CD14-positive monocyte (primary cell): ENCODE results near the gene TGDS. TPM values are rescaled to one million over a fixed set of nuclear protein-coding genes. Genes with fewer than 3 reads are reported as not detected.

Experiments
- DNase-seq, 3 donors: peaks; one replicate each; pipeline ENCODE4 v3.0.0-alpha.2; 2011 to 2022
- H2AFZ ChIP-seq: 2 replicates; pipeline ENCODE4 v1.6.0; 2012; ENCODE audit warnings: mild to moderate bottlenecking, low read depth, low read length, inconsistent platforms; ENCODE audit not compliant: insufficient read depth, poor library complexity, severe bottlenecking
- H3K27ac ChIP-seq, 2 donors: 1 replicate in 1 of 2; 2 replicates in 1 of 2; pipeline ENCODE4 v1.5.1; 2012 to 2013; ENCODE audit warnings: low read length in 2 of 2, control low read depth in 1 of 2, inconsistent platforms in 1 of 2, low read depth in 1 of 2, mild to moderate bottlenecking in 1 of 2
- H3K27me3 ChIP-seq, 2 donors: one replicate each; pipeline versions ENCODE4 v1.6.0 to v1.6.1; 2011 to 2013; ENCODE audit warnings: low read length in 2 of 2; ENCODE audit not compliant: control insufficient read depth in 2 of 2, insufficient read depth in 2 of 2
- H3K36me3 ChIP-seq, 2 donors: replicated peaks in 1 of 2; 1 replicate in 1 of 2; 2 replicates in 1 of 2; pipeline versions ENCODE4 v1.5.1 to v1.6.1; 2012 to 2013; ENCODE audit warnings: low read length in 2 of 2, control low read depth in 1 of 2, inconsistent platforms in 1 of 2, mild to moderate bottlenecking in 1 of 2; ENCODE audit not compliant: insufficient read depth in 2 of 2, control insufficient read depth in 1 of 2
- H3K4me1 ChIP-seq, 2 donors: 1 replicate in 1 of 2; 2 replicates in 1 of 2; pipeline versions ENCODE4 v1.5.1 to v1.6.1; 2012 to 2013; ENCODE audit warnings: low read length in 2 of 2, control low read depth in 1 of 2, inconsistent platforms in 1 of 2, mild to moderate bottlenecking in 1 of 2, moderate library complexity in 1 of 2; ENCODE audit not compliant: insufficient read depth in 2 of 2, control insufficient read depth in 1 of 2
- H3K4me2 ChIP-seq: replicated peaks from 2 replicates; pipeline ENCODE3; 2012; ENCODE audit warnings: low read length, moderate library complexity, mild to moderate bottlenecking; ENCODE audit not compliant: poor library complexity, severe bottlenecking; ENCODE audit errors: extremely low read depth
- H3K4me3 ChIP-seq, 3 experiments: fragments of 200-600 bp in 1 of 3; sonication (generic) in 1 of 3; replicated peaks in 1 of 3; 1 replicate in 2 of 3; 2 replicates in 1 of 3; pipeline ENCODE4 v1.5.1; 2011 to 2013; ENCODE audit warnings: low read length in 3 of 3, mild to moderate bottlenecking in 3 of 3, control low read depth in 2 of 3, low read depth in 2 of 3, inconsistent platforms in 1 of 3, moderate library complexity in 1 of 3
- H3K79me2 ChIP-seq: 2 replicates; pipeline ENCODE4 v1.6.0; 2012; ENCODE audit warnings: mild to moderate bottlenecking, control low read depth, inconsistent platforms, low read length, moderate library complexity; ENCODE audit not compliant: insufficient read depth
- H3K9ac ChIP-seq: 2 replicates; pipeline ENCODE4 v1.6.0; 2017; ENCODE audit warnings: low read length, mild to moderate bottlenecking; ENCODE audit not compliant: insufficient read depth, poor library complexity, severe bottlenecking
- H3K9me3 ChIP-seq, 2 donors: replicated peaks in 1 of 2; 1 replicate in 1 of 2; 2 replicates in 1 of 2; pipeline versions ENCODE4 v1.5.1 to v1.6.1; 2012 to 2013; ENCODE audit warnings: low read length in 2 of 2, control low read depth in 1 of 2; ENCODE audit not compliant: control insufficient read depth in 1 of 2, insufficient read depth in 1 of 2
- H4K20me1 ChIP-seq: 2 replicates; pipeline ENCODE4 v1.6.0; 2012; ENCODE audit warnings: mild to moderate bottlenecking, low read length, control low read depth, moderate library complexity; ENCODE audit not compliant: insufficient read depth
- H3K27ac Mint-ChIP-seq, 7 donors: one replicate each; pipeline ENCODE4 v1.8.0; 2020; ENCODE audit warnings: mild to moderate bottlenecking in 7 of 7, mixed read lengths in 7 of 7, moderate library complexity in 6 of 7, inconsistent platforms in 2 of 7
- H3K27me3 Mint-ChIP-seq, 3 donors: one replicate each; pipeline ENCODE4 v1.8.0; 2021 to 2022; ENCODE audit warnings: low read depth in 3 of 3, mild to moderate bottlenecking in 3 of 3, mixed read lengths in 3 of 3, moderate library complexity in 3 of 3, inconsistent platforms in 1 of 3
- H3K36me3 Mint-ChIP-seq, 2 donors: one replicate each; pipeline ENCODE4 v1.8.0; 2020; ENCODE audit warnings: mixed read lengths in 2 of 2, inconsistent platforms in 1 of 2, mild to moderate bottlenecking in 1 of 2
- H3K4me1 Mint-ChIP-seq: one replicate; pipeline ENCODE4 v1.8.0; 2020; ENCODE audit warnings: mild to moderate bottlenecking, mixed read lengths
- H3K4me3 Mint-ChIP-seq, 2 donors: one replicate each; pipeline ENCODE4 v1.8.0; 2020; ENCODE audit warnings: mild to moderate bottlenecking in 2 of 2, mixed read lengths in 2 of 2, moderate library complexity in 1 of 2
- H3K9me3 Mint-ChIP-seq, 7 donors: one replicate each; pipeline ENCODE4 v1.8.0; 2020 to 2022; ENCODE audit warnings: mixed read lengths in 7 of 7, mild to moderate bottlenecking in 6 of 7, moderate library complexity in 6 of 7, inconsistent platforms in 2 of 7
- WGBS: methylation state at CpG from one replicate; pipeline ENCODE4 v1.1.5; 2013; ENCODE audit warnings: missing lambda C conversion rate; ENCODE audit not compliant: insufficient coverage; 5-methylcytosine and 5-hydroxymethylcytosine counted together
- intact Hi-C, 2 donors: fragments of 100-400 bp; cut with micrococcal nuclease; formaldehyde crosslinking; loops; one replicate each; pipeline versions ENCODE4 v1.15.0 to v1.15.1; 2023
- polyA plus RNA-seq, 3 donors: library from polyadenylated mRNA; depleted of rRNA in 1 of 3; unstranded in 2 of 3; stranded (reverse) in 1 of 3; fragments of 300-500 nt in 2 of 3; fragments of >200 nt in 1 of 3; fragmentation: Illumina TruSeq in 2 of 3; gene quantifications; 1 replicate in 2 of 3; 2 replicates in 1 of 3; pipeline ENCODE4 v1.2.3, GENCODE V29; 2012 to 2021
- TF ChIP-seq, protein P1 (sequence below): fragments of 200-600 bp; IDR thresholded peaks from one replicate; pipeline ENCODE4 v1.8.0; 2022; ENCODE audit warnings: antibody characterized with exemption, mild to moderate bottlenecking

TGDS gene
- polyA plus RNA-seq, 3 donors, result 5.2 to 6.8 (median 5.6) TPM

DNA sequence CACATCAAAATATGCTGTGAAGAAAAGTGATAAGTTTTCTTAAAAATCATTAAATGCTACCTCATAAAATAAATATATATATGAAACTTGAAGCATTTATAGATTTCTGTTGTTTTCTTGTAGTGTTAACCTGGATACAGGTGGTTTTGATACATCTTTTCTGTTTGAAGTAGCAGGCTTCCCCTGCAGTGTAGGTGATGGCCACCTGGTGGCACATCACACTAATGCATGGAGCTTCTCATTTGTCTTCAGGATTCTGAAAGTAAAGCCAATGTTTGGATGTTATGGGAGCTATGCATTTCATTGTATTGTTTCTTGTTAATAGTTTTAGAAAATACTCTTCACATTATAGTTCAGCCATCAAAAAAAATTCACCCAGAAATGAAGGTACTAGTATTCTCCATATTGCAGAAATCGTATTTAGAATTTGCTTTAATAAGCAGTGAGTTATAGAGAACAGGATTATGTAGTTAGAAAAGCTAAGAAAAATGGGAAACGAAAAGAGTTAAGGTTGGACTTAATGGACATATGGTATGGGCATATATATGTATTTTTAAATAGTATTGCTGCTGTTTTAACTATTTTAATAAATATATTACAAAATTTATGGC is 24.4 kb upstream of the TGDS start:
- TF ChIP-seq, protein P1, sequence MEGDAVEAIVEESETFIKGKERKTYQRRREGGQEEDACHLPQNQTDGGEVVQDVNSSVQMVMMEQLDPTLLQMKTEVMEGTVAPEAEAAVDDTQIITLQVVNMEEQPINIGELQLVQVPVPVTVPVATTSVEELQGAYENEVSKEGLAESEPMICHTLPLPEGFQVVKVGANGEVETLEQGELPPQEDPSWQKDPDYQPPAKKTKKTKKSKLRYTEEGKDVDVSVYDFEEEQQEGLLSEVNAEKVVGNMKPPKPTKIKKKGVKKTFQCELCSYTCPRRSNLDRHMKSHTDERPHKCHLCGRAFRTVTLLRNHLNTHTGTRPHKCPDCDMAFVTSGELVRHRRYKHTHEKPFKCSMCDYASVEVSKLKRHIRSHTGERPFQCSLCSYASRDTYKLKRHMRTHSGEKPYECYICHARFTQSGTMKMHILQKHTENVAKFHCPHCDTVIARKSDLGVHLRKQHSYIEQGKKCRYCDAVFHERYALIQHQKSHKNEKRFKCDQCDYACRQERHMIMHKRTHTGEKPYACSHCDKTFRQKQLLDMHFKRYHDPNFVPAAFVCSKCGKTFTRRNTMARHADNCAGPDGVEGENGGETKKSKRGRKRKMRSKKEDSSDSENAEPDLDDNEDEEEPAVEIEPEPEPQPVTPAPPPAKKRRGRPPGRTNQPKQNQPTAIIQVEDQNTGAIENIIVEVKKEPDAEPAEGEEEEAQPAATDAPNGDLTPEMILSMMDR, result peak; percentile 58
- H3K4me3 Mint-ChIP-seq, result no peak overlapping the region
- peaks cover 14 to 61% of the 10 kb centered on the region in 2 donors for H3K36me3 ChIP-seq

DNA sequence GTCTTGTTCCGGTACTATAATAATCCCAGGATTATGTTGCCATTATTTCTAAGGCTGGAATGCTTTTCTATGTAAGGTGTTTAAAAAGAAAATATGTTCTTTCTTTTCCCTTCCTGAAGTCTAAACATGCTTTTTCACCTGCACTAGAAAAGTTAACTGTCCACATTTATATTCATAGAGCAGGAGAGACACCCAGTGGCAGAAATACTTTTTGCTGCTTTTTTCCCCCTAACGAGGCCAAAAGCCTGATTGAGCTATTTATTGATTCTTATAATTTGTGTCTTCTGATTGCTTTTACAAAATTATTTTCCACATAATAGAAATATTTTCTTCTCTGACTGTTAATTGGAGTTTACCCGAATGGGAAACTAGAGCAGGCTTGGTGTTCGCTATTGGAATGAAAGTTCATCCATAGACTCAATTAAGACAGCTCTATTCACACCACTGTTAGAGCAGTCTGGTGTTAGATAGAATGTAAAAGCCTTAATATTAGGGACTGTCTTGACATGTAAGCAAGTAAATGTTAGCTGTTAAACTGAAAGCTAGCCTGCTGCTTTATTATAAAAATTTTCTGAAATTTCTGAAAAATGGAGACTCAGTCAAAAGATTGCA is 21.5 kb upstream of the TGDS start:
- Histone ChIP-seq H2AFZ (no peak overlapping the region), H3K27me3 (no peaks in the 10 kb centered on the region), H4K20me1 (no peaks in the 10 kb centered on the region), H3K9me3 (no peaks in the 10 kb centered on the region), H3K9ac (no peak overlapping the region), H3K36me3 (peaks cover 5 to 62% of the 10 kb centered on the region in 2 donors), H3K4me1 (no peaks in the 10 kb centered on the region), H3K4me3 (no peak overlapping the region), H3K27ac (no peak overlapping the region), H3K79me2 (no peaks in the 10 kb centered on the region), H3K4me2 (no peak overlapping the region)
- intact Hi-C loops, result loop anchor here (5.0 kb wide), 1 partner anchor 180 kb away; no protein-coding TSS in a partner anchor
- H3K9me3 Mint-ChIP-seq, result peaks cover 0 to 2% (median 0%) of the 10 kb centered on the region in 7 donors
- no peaks in the 10 kb centered on the region for H3K27me3 Mint-ChIP-seq
- WGBS, result no CpG with 5 or more reads among the region's 4 CpGs
- no peak overlapping the region for H3K4me3 Mint-ChIP-seq
- H3K4me1 Mint-ChIP-seq, result peaks cover 6% of the 10 kb centered on the region
- peak in 1 of 3 donors; percentile 30 for DNase-seq
- no peak overlapping the region for H3K27ac Mint-ChIP-seq
- TF ChIP-seq, protein P1, result peak; percentile 61
- peaks cover 4 to 37% of the 10 kb centered on the region in 2 donors for H3K36me3 Mint-ChIP-seq

More for the DNA sequence above, 24.4 kb upstream of the TGDS start:
- Mint-ChIP-seq H3K27me3 (no peaks in the 10 kb centered on the region), H3K4me1 (peaks cover 6% of the 10 kb centered on the region), H3K27ac (no peak overlapping the region), H3K9me3 (peaks cover 0 to 3% (median 0%) of the 10 kb centered on the region in 7 donors), H3K36me3 (peaks cover 16 to 46% of the 10 kb centered on the region in 2 donors)
- H3K27me3 ChIP-seq, result no peaks in the 10 kb centered on the region
- H4K20me1 ChIP-seq, result no peaks in the 10 kb centered on the region
- H3K4me3 ChIP-seq, result no peak overlapping the region
- H2AFZ ChIP-seq, result no peak overlapping the region
- H3K9ac ChIP-seq, result no peak overlapping the region
- DNase-seq, result no peak
- no CpG with 5 or more reads among the region's 2 CpGs for WGBS
- no peaks in the 10 kb centered on the region for H3K9me3 ChIP-seq
- no peaks in the 10 kb centered on the region for H3K4me1 ChIP-seq
- no peak overlapping the region for H3K27ac ChIP-seq
- H3K4me2 ChIP-seq, result no peak overlapping the region
- no peaks in the 10 kb centered on the region for H3K79me2 ChIP-seq
- intact Hi-C loops, result no loop called here
